ENCODE data around the gene HTR2C. TPM values are rescaled to one million over a fixed set of nuclear protein-coding genes. Genes with fewer than 3 reads are reported as not detected.
"Not testable (repeated sequence)": the region's sequence is repeated elsewhere in the genome, so short reads cannot be mapped to it uniquely, and the experiment has no call there.

Gene HTR2C
- total and polyA plus RNA-seq, 4 donors = not detected

GRCh38 chrX:114675365-114675764 is 91.5 kb downstream of the HTR2C start:
- no peaks in the 10 kb centered on the region for H3K27me3 ChIP-seq (ENCODE audit: control insufficient read depth in 1 of 2, insufficient read depth in 2 of 2, low read length in 1 of 2)
- no peaks in the 10 kb centered on the region for H3K4me1 ChIP-seq (ENCODE audit: control insufficient read depth in 1 of 2, insufficient read depth in 2 of 2, low read length in 2 of 2)
- intact Hi-C loops (cut with DNase I) = no loop called here
- no peak overlapping the region for H3K4me3 ChIP-seq (ENCODE audit: low read length in 2 of 2)
- DNase-seq (no peak), ATAC-seq (ENCODE audit: low FRiP score) (no peak)
- no peak overlapping the region for H3K27ac ChIP-seq (ENCODE audit: low read depth in 1 of 2, low read length in 2 of 2)
- 3 to 25% methylated on average over 2 of the region's 2 CpGs for WGBS, 2 donors
- H3K9me3 ChIP-seq (ENCODE audit: control insufficient read depth, low read length) = no peaks in the 10 kb centered on the region
- H3K36me3 ChIP-seq (ENCODE audit: control insufficient read depth in 1 of 2, insufficient read depth in 2 of 2, low read length in 1 of 2) = no peaks in the 10 kb centered on the region

GRCh38 chrX:114700533-114700932 is 116.6 kb downstream of the HTR2C start:
- 86 to 90% methylated on average over 12 to 17 of the region's 17 CpGs for WGBS, 2 donors
- intact Hi-C loops (cut with DNase I); H3K4me3 ChIP-seq (ENCODE audit: low read length in 2 of 2); H3K4me1 ChIP-seq (ENCODE audit: control insufficient read depth in 1 of 2, insufficient read depth in 2 of 2, low read length in 2 of 2); H3K27me3 ChIP-seq (ENCODE audit: control insufficient read depth in 1 of 2, insufficient read depth in 2 of 2, low read length in 1 of 2); ATAC-seq (ENCODE audit: low FRiP score); DNase-seq; H3K9me3 ChIP-seq (ENCODE audit: control insufficient read depth, low read length); H3K36me3 ChIP-seq (ENCODE audit: control insufficient read depth in 1 of 2, insufficient read depth in 2 of 2, low read length in 1 of 2); H3K27ac ChIP-seq (ENCODE audit: low read depth in 1 of 2, low read length in 2 of 2): not testable (repeated sequence)

- intact Hi-C loops (cut with DNase I) = no loop called here
- WGBS, 2 donors = 2 to 7% methylated on average over 1 of the region's 1 CpG
- Histone ChIP-seq H3K9me3 (ENCODE audit: control insufficient read depth, low read length) (no peaks in the 10 kb centered on the region), H3K4me1 (ENCODE audit: control insufficient read depth in 1 of 2, insufficient read depth in 2 of 2, low read length in 2 of 2) (no peaks in the 10 kb centered on the region), H3K36me3 (ENCODE audit: control insufficient read depth in 1 of 2, insufficient read depth in 2 of 2, low read length in 1 of 2) (no peaks in the 10 kb centered on the region), H3K4me3 (ENCODE audit: low read length in 2 of 2) (no peak overlapping the region), H3K27ac (ENCODE audit: low read depth in 1 of 2, low read length in 2 of 2) (no peak overlapping the region), H3K27me3 (ENCODE audit: control insufficient read depth in 1 of 2, insufficient read depth in 2 of 2, low read length in 1 of 2) (no peaks in the 10 kb centered on the region)
- no peak for ATAC-seq (ENCODE audit: low FRiP score)
- DNase-seq = no peak
These were observed 125.5 kb downstream of the HTR2C start for GRCh38 chrX:114709406-114709805.

- H3K4me3 ChIP-seq (ENCODE audit: low read length in 2 of 2) = no peak overlapping the region
- H3K9me3 ChIP-seq (ENCODE audit: control insufficient read depth, low read length) = no peaks in the 10 kb centered on the region
- no peaks in the 10 kb centered on the region for H3K4me1 ChIP-seq (ENCODE audit: control insufficient read depth in 1 of 2, insufficient read depth in 2 of 2, low read length in 2 of 2)
- H3K36me3 ChIP-seq (ENCODE audit: control insufficient read depth in 1 of 2, insufficient read depth in 2 of 2, low read length in 1 of 2) = no peaks in the 10 kb centered on the region
- no peak for ATAC-seq (ENCODE audit: low FRiP score)
- intact Hi-C loops (cut with DNase I) = no loop called here
- DNase-seq = no peak
- 11 to 15% methylated on average over 1 of the region's 1 CpG for WGBS, 2 donors
- no peak overlapping the region for H3K27ac ChIP-seq (ENCODE audit: low read depth in 1 of 2, low read length in 2 of 2)
- H3K27me3 ChIP-seq (ENCODE audit: control insufficient read depth in 1 of 2, insufficient read depth in 2 of 2, low read length in 1 of 2) = no peaks in the 10 kb centered on the region
These were observed 126.7 kb downstream of the HTR2C start for GRCh38 chrX:114710571-114710970.

GRCh38 chrX:114712466-114712865 is 128.6 kb downstream of the HTR2C start:
- Histone ChIP-seq H3K27ac (ENCODE audit: low read depth in 1 of 2, low read length in 2 of 2) (no peak overlapping the region), H3K4me1 (ENCODE audit: control insufficient read depth in 1 of 2, insufficient read depth in 2 of 2, low read length in 2 of 2) (no peaks in the 10 kb centered on the region), H3K9me3 (ENCODE audit: control insufficient read depth, low read length) (no peaks in the 10 kb centered on the region), H3K27me3 (ENCODE audit: control insufficient read depth in 1 of 2, insufficient read depth in 2 of 2, low read length in 1 of 2) (no peaks in the 10 kb centered on the region), H3K4me3 (ENCODE audit: low read length in 2 of 2) (no peak overlapping the region), H3K36me3 (ENCODE audit: control insufficient read depth in 1 of 2, insufficient read depth in 2 of 2, low read length in 1 of 2) (no peaks in the 10 kb centered on the region)
- no peak for ATAC-seq (ENCODE audit: low FRiP score)
- intact Hi-C loops (cut with DNase I) = no loop called here
- no peak for DNase-seq
- WGBS, 2 donors = 81 to 97% methylated on average over 3 of the region's 3 CpGs

- 9 to 29% methylated on average over 3 of the region's 3 CpGs for WGBS, 2 donors
- no peak for ATAC-seq (ENCODE audit: low FRiP score)
- intact Hi-C loops (cut with DNase I) = no loop called here
These were observed 131.2 kb downstream of the HTR2C start for GRCh38 chrX:114715096-114715495.

GRCh38 chrX:114717921-114718320 is 134.0 kb downstream of the HTR2C start:
- H3K27ac ChIP-seq (ENCODE audit: low read depth in 1 of 2, low read length in 2 of 2) = no peak overlapping the region
- no peaks in the 10 kb centered on the region for H3K4me1 ChIP-seq (ENCODE audit: control insufficient read depth in 1 of 2, insufficient read depth in 2 of 2, low read length in 2 of 2)
- WGBS, 2 donors = 47 to 54% methylated on average over 6 of the region's 6 CpGs
- H3K27me3 ChIP-seq (ENCODE audit: control insufficient read depth in 1 of 2, insufficient read depth in 2 of 2, low read length in 1 of 2) = no peaks in the 10 kb centered on the region
- no peak for ATAC-seq (ENCODE audit: low FRiP score)
- DNase-seq = no peak
- H3K36me3 ChIP-seq (ENCODE audit: control insufficient read depth in 1 of 2, insufficient read depth in 2 of 2, low read length in 1 of 2) = no peaks in the 10 kb centered on the region
- no peak overlapping the region for H3K4me3 ChIP-seq (ENCODE audit: low read length in 2 of 2)
- intact Hi-C loops (cut with DNase I) = no loop called here
- no peaks in the 10 kb centered on the region for H3K9me3 ChIP-seq (ENCODE audit: control insufficient read depth, low read length)

More at GRCh38 chrX:114715096-114715495, 131.2 kb downstream of the HTR2C start:
- DNase-seq = no peak
- H3K27me3 ChIP-seq (ENCODE audit: control insufficient read depth in 1 of 2, insufficient read depth in 2 of 2, low read length in 1 of 2) = no peaks in the 10 kb centered on the region
- H3K4me3 ChIP-seq (ENCODE audit: low read length in 2 of 2) = no peak overlapping the region
- H3K27ac ChIP-seq (ENCODE audit: low read depth in 1 of 2, low read length in 2 of 2) = no peak overlapping the region
- H3K36me3 ChIP-seq (ENCODE audit: control insufficient read depth in 1 of 2, insufficient read depth in 2 of 2, low read length in 1 of 2) = no peaks in the 10 kb centered on the region
- H3K9me3 ChIP-seq (ENCODE audit: control insufficient read depth, low read length) = no peaks in the 10 kb centered on the region
- H3K4me1 ChIP-seq (ENCODE audit: control insufficient read depth in 1 of 2, insufficient read depth in 2 of 2, low read length in 2 of 2) = no peaks in the 10 kb centered on the region

GRCh38 chrX:114766541-114766940 is 182.7 kb downstream of the HTR2C start:
- Histone ChIP-seq H3K27me3 (ENCODE audit: control insufficient read depth in 1 of 2, insufficient read depth in 2 of 2, low read length in 1 of 2) (no peaks in the 10 kb centered on the region), H3K9me3 (ENCODE audit: control insufficient read depth, low read length) (no peaks in the 10 kb centered on the region), H3K36me3 (ENCODE audit: control insufficient read depth in 1 of 2, insufficient read depth in 2 of 2, low read length in 1 of 2) (no peaks in the 10 kb centered on the region), H3K27ac (ENCODE audit: low read depth in 1 of 2, low read length in 2 of 2) (no peak overlapping the region), H3K4me1 (ENCODE audit: control insufficient read depth in 1 of 2, insufficient read depth in 2 of 2, low read length in 2 of 2) (no peaks in the 10 kb centered on the region), H3K4me3 (ENCODE audit: low read length in 2 of 2) (no peak overlapping the region)
- no peak for ATAC-seq (ENCODE audit: low FRiP score)
- DNase-seq = no peak
- 63 to 92% methylated on average over 1 of the region's 1 CpG for WGBS, 2 donors
- intact Hi-C loops (cut with DNase I) = no loop called here

GRCh38 chrX:114774691-114775090 is 190.8 kb downstream of the HTR2C start:
- H3K27ac ChIP-seq (ENCODE audit: low read depth in 1 of 2, low read length in 2 of 2) = no peak overlapping the region
- intact Hi-C loops (cut with DNase I) = no loop called here
- no peaks in the 10 kb centered on the region for H3K36me3 ChIP-seq (ENCODE audit: control insufficient read depth in 1 of 2, insufficient read depth in 2 of 2, low read length in 1 of 2)
- no peaks in the 10 kb centered on the region for H3K4me1 ChIP-seq (ENCODE audit: control insufficient read depth in 1 of 2, insufficient read depth in 2 of 2, low read length in 2 of 2)
- no peak for DNase-seq
- no peak overlapping the region for H3K4me3 ChIP-seq (ENCODE audit: low read length in 2 of 2)
- WGBS, 2 donors = 36 to 74% methylated on average over 1 of the region's 1 CpG
- H3K27me3 ChIP-seq (ENCODE audit: control insufficient read depth in 1 of 2, insufficient read depth in 2 of 2, low read length in 1 of 2) = no peaks in the 10 kb centered on the region
- ATAC-seq (ENCODE audit: low FRiP score) = no peak
- no peaks in the 10 kb centered on the region for H3K9me3 ChIP-seq (ENCODE audit: control insufficient read depth, low read length)
